Neutrophil (primary cell): ENCODE data around the gene PXYLP1.

ENCODE experiments used
- H3K27ac ChIP-seq: fragments of 200-600 bp; sonication (generic); 2 replicates; pipeline ENCODE4 v1.5.1; 2016; ENCODE audit warnings: mild to moderate bottlenecking, moderate library complexity
- H3K27me3 ChIP-seq: fragments of 200-600 bp; sonication (generic); 2 replicates; pipeline ENCODE4 v1.6.0; 2016; ENCODE audit warnings: mild to moderate bottlenecking
- H3K36me3 ChIP-seq: fragments of 200-600 bp; sonication (generic); 2 replicates; pipeline ENCODE4 v1.5.1; 2017
- H3K4me1 ChIP-seq, 2 experiments: fragments of 200-600 bp in 1 of 2; sonication (generic) in 1 of 2; 1 replicate in 1 of 2; 2 replicates in 1 of 2; pipeline versions ENCODE4 v1.5.1 to v1.6.1; 2013 to 2016; ENCODE audit warnings: low read depth in 1 of 2, low read length in 1 of 2, mild to moderate bottlenecking in 1 of 2, moderate library complexity in 1 of 2; ENCODE audit not compliant: control insufficient read depth in 1 of 2, insufficient read depth in 1 of 2
- H3K4me3 ChIP-seq, 2 experiments: fragments of 200-600 bp in 1 of 2; sonication (generic) in 1 of 2; 1 replicate in 1 of 2; 2 replicates in 1 of 2; pipeline ENCODE4 v1.5.1; 2013 to 2016; ENCODE audit warnings: low read depth in 1 of 2, low read length in 1 of 2, mild to moderate bottlenecking in 1 of 2, moderate library complexity in 1 of 2
- H3K9me3 ChIP-seq: fragments of 200-600 bp; sonication (generic); 2 replicates; pipeline ENCODE4 v1.5.1; 2016
- CTCF ChIP-seq: fragments of 200-600 bp; sonication (generic); IDR thresholded peaks from 2 replicates; pipeline ENCODE4 v1.5.1; 2016; ENCODE audit warnings: antibody characterized with exemption

PXYLP1 gene

GRCh38 chr3:141240286-141240685 lies 8.7 kb downstream of the PXYLP1 start:
- TF ChIP-seq CTCF, result no peak
- no peaks in the 10 kb centered on the region for H3K27me3 ChIP-seq
- no peaks in the 10 kb centered on the region for H3K9me3 ChIP-seq
- H3K4me3 ChIP-seq, result no peak overlapping the region
- no peak overlapping the region for H3K27ac ChIP-seq
- peaks cover 0 to 9% of the 10 kb centered on the region in 2 experiments for H3K4me1 ChIP-seq
- peaks cover 22% of the 10 kb centered on the region for H3K36me3 ChIP-seq

GRCh38 chr3:141240687-141241615 lies 9.3 kb downstream of the PXYLP1 start:
- Histone ChIP-seq H3K9me3 (no peaks in the 10 kb centered on the region), H3K27me3 (no peaks in the 10 kb centered on the region), H3K36me3 (peaks cover 16% of the 10 kb centered on the region), H3K4me3 (no peak overlapping the region), H3K27ac (no peak overlapping the region), H3K4me1 (peaks cover 0 to 4% of the 10 kb centered on the region in 2 experiments)
- no peak for TF ChIP-seq CTCF

GRCh38 chr3:141241616-141242376 lies 10.2 kb downstream of the PXYLP1 start:
- no peak overlapping the region for H3K27ac ChIP-seq
- TF ChIP-seq CTCF, result no peak
- peaks cover 10% of the 10 kb centered on the region for H3K36me3 ChIP-seq
- H3K27me3 ChIP-seq, result no peaks in the 10 kb centered on the region
- H3K4me3 ChIP-seq, result no peak overlapping the region
- H3K4me1 ChIP-seq, result no peaks in the 10 kb centered on the region
- H3K9me3 ChIP-seq, result no peaks in the 10 kb centered on the region

GRCh38 chr3:141242377-141243092 lies 10.9 kb downstream of the PXYLP1 start:
- no peak overlapping the region for H3K27ac ChIP-seq
- no peak overlapping the region for H3K4me3 ChIP-seq
- H3K27me3 ChIP-seq, result no peaks in the 10 kb centered on the region
- no peaks in the 10 kb centered on the region for H3K9me3 ChIP-seq
- TF ChIP-seq CTCF, result no peak
- H3K4me1 ChIP-seq, result no peaks in the 10 kb centered on the region
- H3K36me3 ChIP-seq, result peaks cover 10% of the 10 kb centered on the region

GRCh38 chr3:141243271-141243707 lies 11.7 kb downstream of the PXYLP1 start:
- Histone ChIP-seq H3K27ac (no peak overlapping the region), H3K36me3 (peaks cover 10% of the 10 kb centered on the region), H3K9me3 (no peaks in the 10 kb centered on the region), H3K4me1 (no peaks in the 10 kb centered on the region), H3K4me3 (no peak overlapping the region), H3K27me3 (no peaks in the 10 kb centered on the region)
- no peak for TF ChIP-seq CTCF
